HEK293T (cell line): ENCODE measurements around the gene CACNA1S.

Source experiments
- CTCF ChIA-PET: fragments of 350-600 bp; formaldehyde crosslinking; extraction: SDS; loops from one replicate; lab custom pipeline; 2021; ENCODE audit warnings: antibody characterized with exemption, inconsistent platforms; lab: Yijun Ruan, JAX
- POLR2A ChIA-PET: fragments of 350-600 bp; formaldehyde crosslinking; extraction: SDS; loops from one replicate; lab custom pipeline; 2020; ENCODE audit warnings: antibody characterized with exemption, inconsistent platforms; lab: Yijun Ruan, JAX
- DNase-seq: peaks from one replicate; pipeline ENCODE4 v3.0.0; 2012; ENCODE audit warnings: mixed read lengths; ENCODE audit errors: extremely low spot score
- ARNT ChIP-seq: fragments of 450-650 bp; IDR thresholded peaks from 2 replicates; pipeline ENCODE4 v1.6.1; 2017; ENCODE audit warnings: mild to moderate bottlenecking
- BHLHE40 ChIP-seq: fragments of 450-650 bp; IDR thresholded peaks from 2 replicates; pipeline ENCODE4 v1.6.1; 2016; ENCODE audit warnings: mild to moderate bottlenecking, moderate library complexity, borderline replicate concordance
- CTBP1 ChIP-seq: fragments of 450-650 bp; IDR thresholded peaks from 2 replicates; pipeline ENCODE4 v1.6.1; 2016; ENCODE audit warnings: borderline replicate concordance
- ELF4 ChIP-seq: fragments of 450-650 bp; IDR thresholded peaks from 2 replicates; pipeline ENCODE4 v1.6.1; 2017; ENCODE audit warnings: antibody characterized with exemption
- FOXA1 ChIP-seq: fragments of 450-650 bp; IDR thresholded peaks from 2 replicates; pipeline ENCODE4 v1.6.1; 2016; ENCODE audit warnings: mild to moderate bottlenecking
- FOXK2 ChIP-seq: fragments of 450-650 bp; IDR thresholded peaks from 2 replicates; pipeline ENCODE4 v1.6.1; 2016; ENCODE audit warnings: mild to moderate bottlenecking
- FOXM1 ChIP-seq: fragments of 450-650 bp; IDR thresholded peaks from 2 replicates; pipeline ENCODE4 v1.6.1; 2017; ENCODE audit warnings: mild to moderate bottlenecking, borderline replicate concordance
- HDGF ChIP-seq: fragments of 450-650 bp; IDR thresholded peaks from 2 replicates; pipeline ENCODE4 v1.6.1; 2017; ENCODE audit warnings: antibody characterized with exemption, borderline replicate concordance
- L3MBTL2 ChIP-seq: fragments of 450-650 bp; conservative IDR thresholded peaks from 2 replicates; pipeline ENCODE4 v1.6.1; 2016; ENCODE audit warnings: mild to moderate bottlenecking
- LEF1 ChIP-seq: fragments of 450-650 bp; IDR thresholded peaks from 2 replicates; pipeline ENCODE4 v1.6.1; 2017; ENCODE audit warnings: mild to moderate bottlenecking, borderline replicate concordance
- NFRKB ChIP-seq: fragments of 450-650 bp; IDR thresholded peaks from 2 replicates; pipeline ENCODE4 v1.6.1; 2016; ENCODE audit warnings: mild to moderate bottlenecking, moderate library complexity
- PKNOX1 ChIP-seq: fragments of 450-650 bp; IDR thresholded peaks from 2 replicates; pipeline ENCODE4 v1.6.1; 2016
- SP1 ChIP-seq: fragments of 450-650 bp; IDR thresholded peaks from 2 replicates; pipeline ENCODE4 v1.6.1; 2017
- SUZ12 ChIP-seq: fragments of 450-650 bp; IDR thresholded peaks from 2 replicates; pipeline ENCODE4 v1.6.1; 2016; ENCODE audit warnings: mild to moderate bottlenecking
- TARDBP ChIP-seq: fragments of 450-650 bp; IDR thresholded peaks from 2 replicates; pipeline ENCODE4 v1.6.1; 2016
- ZNF384 ChIP-seq: fragments of 450-650 bp; IDR thresholded peaks from 2 replicates; pipeline ENCODE4 v1.6.1; 2016

Gene CACNA1S

GRCh38 chr1:201054091-201054543 lies 58.1 kb downstream of the CACNA1S start:
- TF ChIP-seq L3MBTL2 (no peak), HDGF (no peak), FOXA1 (no peak), BHLHE40 (no peak), ARNT (no peak), CTBP1 (no peak), LEF1 (no peak), NFRKB (no peak)
- POLR2A ChIA-PET: no interaction called here
- no peak for DNase-seq
- CTCF ChIA-PET: interaction anchor here (1.0 kb wide), 1 partner anchor 74 kb away, joined by 3 read pairs; no protein-coding TSS in a partner anchor

GRCh38 chr1:201053155-201053860 lies 58.9 kb downstream of the CACNA1S start:
- no peak for TF ChIP-seq NFRKB
- TF ChIP-seq L3MBTL2: no peak
- no peak for TF ChIP-seq PKNOX1
- no peak for TF ChIP-seq HDGF
- TF ChIP-seq ARNT: no peak
- TF ChIP-seq LEF1: no peak
- no peak for TF ChIP-seq ZNF384
- TF ChIP-seq SUZ12: no peak
- TF ChIP-seq FOXM1: no peak
- no peak for TF ChIP-seq TARDBP
- TF ChIP-seq CTBP1: no peak
- peak; percentile 29 for DNase-seq
- CTCF ChIA-PET: no interaction called here
- POLR2A ChIA-PET: no interaction called here

- TF ChIP-seq FOXK2 (no peak), SP1 (no peak), FOXM1 (no peak), LEF1 (no peak), ARNT (no peak), ELF4 (no peak), ZNF384 (no peak)
- ChIA-PET POLR2A (no interaction called here), CTCF (no interaction called here)
- DNase-seq: no peak
Measured at GRCh38 chr1:201051399-201051798, 60.8 kb downstream of the CACNA1S start.

- ChIA-PET POLR2A (no interaction called here), CTCF (no interaction called here)
- DNase-seq: no peak
- TF ChIP-seq HDGF: no peak
- no peak for TF ChIP-seq FOXA1
- no peak for TF ChIP-seq NFRKB
- no peak for TF ChIP-seq BHLHE40
- no peak for TF ChIP-seq FOXK2
- no peak for TF ChIP-seq SP1
- TF ChIP-seq ARNT: no peak
- TF ChIP-seq FOXM1: no peak
- no peak for TF ChIP-seq SUZ12
- no peak for TF ChIP-seq ZNF384
- TF ChIP-seq L3MBTL2: no peak
- no peak for TF ChIP-seq LEF1
- TF ChIP-seq CTBP1: no peak
- no peak for TF ChIP-seq ELF4
- TF ChIP-seq PKNOX1: no peak
- TF ChIP-seq TARDBP: no peak
Measured at GRCh38 chr1:201050515-201051277, 61.5 kb downstream of the CACNA1S start.

- DNase-seq: no peak
- TF ChIP-seq SUZ12 (no peak), FOXK2 (no peak), ARNT (no peak), CTBP1 (no peak), SP1 (no peak), FOXM1 (no peak), FOXA1 (no peak), BHLHE40 (no peak), PKNOX1 (no peak), ZNF384 (no peak), NFRKB (no peak)
- POLR2A ChIA-PET: no interaction called here
- CTCF ChIA-PET: interaction anchor here (0.9 kb wide), 1 partner anchor 70 kb away, joined by 4 read pairs; no protein-coding TSS in a partner anchor
Measured at GRCh38 chr1:201049248-201049831, 62.9 kb downstream of the CACNA1S start.
